HG03520 (cell line): ENCODE measurements around the gene CEMIP.

Source experiments
- ATAC-seq: cut with Tn5 transposase; IDR thresholded peaks from one replicate; pipeline ENCODE4 v1.9.1; 2021; ENCODE audit warnings: mild to moderate bottlenecking, moderate library complexity; ENCODE audit not compliant: unreplicated experiment

Gene CEMIP

DNA sequence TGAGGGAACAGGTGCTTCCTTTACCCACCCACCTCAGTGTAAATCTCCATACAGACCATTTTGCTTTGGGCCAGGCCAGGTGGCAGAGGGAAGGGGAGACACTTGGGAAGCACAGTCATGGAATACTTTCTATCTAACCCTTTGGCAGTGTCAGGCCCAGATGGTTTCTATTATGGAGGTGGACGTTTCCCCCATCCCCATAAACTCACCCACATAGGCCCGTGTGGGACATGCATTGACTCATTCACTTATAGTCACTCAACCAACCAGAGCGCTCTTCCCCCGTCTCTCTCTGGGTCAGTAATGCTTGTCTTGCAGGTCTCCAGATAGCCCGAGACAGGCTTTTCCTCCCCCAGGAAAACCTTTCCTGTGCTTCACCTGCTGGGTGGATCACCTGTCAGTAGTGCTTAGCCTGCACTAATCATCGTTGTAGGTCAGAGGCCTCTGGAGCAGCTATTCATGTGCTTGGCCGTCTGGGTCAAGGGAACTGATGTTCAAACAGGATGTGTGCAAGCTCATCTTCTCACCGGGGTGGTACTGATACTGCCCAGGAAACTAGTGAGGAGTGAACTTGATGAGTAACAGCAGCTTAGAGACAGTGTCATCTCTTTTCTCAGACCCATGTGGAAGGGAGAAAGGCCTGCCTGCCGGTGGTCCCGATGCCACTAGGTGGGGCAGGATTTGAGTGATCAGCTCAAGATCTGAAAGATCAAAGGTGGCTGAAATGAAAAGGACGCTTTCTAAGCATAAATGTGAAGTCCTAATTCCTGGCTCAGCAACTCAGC, 67.1 kb downstream of the CEMIP start:
- no peak for ATAC-seq

DNA sequence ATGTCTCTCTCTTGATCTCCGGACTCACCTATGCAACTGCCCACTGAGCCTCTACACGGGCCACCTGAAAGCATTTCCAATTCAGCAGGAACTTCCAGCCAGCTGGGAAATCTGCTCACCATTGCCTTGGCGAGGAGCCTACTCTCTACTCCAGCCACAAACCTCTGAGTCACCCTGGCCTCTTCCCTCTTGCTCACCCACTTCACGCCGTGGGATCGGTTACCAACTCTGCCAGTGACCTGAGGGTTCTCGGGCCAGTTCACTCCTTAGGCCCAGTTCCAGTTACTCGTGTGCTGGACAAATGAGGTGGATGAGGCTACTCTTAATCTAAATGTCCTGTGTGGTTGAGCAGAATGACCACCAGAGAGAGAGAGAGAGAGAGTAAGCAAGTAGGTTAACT, 70.1 kb downstream of the CEMIP start:
- ATAC-seq, result no peak

GRCh38 chr15:80850941-80851451, 71.8 kb downstream of the CEMIP start:
- no peak for ATAC-seq

DNA sequence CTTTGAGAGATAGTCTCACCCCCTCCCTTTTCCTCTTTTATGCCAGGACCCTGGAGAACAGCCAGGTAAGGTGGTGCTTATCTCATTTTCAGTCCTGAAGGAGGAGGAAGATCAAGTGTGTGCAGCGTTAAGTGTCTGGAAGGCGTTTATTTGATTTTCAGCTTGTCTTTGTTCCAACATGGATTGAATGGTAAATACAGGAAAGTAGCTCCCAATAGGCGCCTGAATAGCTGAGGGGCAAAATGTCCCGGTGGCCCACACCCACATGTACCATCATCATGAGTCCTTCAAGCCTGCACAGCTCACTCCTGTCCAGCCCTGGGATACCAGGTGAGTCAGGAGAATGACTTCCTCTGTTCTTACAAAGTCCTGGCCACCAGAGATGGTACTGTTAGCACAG, 73.5 kb downstream of the CEMIP start:
- ATAC-seq, result no peak

DNA sequence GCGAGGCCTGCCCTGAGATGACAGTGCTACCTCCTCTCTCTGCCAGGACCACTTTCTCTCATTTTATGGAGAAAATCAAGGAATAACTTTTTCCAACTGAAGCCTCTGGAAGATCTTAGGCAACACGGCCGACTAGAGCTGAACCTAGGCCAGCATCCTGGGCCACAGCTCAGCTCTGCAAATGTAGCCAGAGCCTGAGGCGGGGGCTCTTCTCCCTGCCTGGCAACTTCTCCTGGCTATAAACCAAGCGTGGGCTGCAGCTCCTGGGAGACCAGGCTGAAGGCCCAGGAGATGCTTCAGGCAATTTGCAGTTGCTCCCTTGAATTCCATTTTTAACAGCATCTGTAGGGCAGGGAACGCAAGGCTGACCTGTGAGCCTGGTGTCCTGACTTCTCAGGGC, 74.9 kb downstream of the CEMIP start:
- no peak for ATAC-seq

DNA sequence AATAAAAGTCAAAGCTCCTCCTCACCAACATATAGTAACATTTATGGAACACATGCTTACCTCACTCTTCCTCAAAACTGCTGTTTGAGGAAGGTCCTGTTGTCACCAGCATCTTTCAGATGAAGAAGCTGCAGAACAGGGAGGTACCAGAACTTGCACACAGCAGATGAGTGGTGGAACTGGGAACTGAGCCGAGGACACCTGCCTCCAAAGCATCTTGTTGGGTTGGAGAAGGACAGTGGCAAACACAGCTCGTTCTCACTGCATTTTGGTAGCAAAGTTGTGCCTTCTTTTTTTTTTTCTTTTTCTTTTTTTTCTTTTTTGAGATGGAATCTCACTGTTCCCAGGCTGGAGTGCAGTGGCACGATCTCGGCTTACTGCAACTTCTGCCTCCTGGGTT, 76.0 kb downstream of the CEMIP start:
- ATAC-seq, result no peak

DNA sequence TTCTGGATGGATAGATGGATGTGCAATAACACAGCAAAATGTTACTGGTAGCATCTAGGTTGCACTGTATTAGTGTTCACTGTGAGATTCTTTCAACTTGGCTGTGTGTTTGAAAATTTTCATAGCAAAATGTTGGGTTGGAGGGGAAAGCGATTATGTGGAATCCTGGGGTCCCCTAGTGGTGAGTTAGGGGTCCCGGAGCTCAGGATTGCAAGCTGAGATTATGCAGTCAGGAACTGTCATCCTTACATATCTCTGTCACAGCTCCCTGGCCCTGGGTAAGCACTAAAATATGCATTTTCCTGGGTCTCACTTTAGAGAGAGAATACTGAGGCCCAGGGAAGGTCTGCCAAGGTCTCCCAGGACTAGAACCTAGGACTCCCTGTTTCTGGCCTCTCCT, 77.2 kb downstream of the CEMIP start:
- ATAC-seq, result no peak

GRCh38 chr15:80856809-80857377, 77.7 kb downstream of the CEMIP start:
- no peak for ATAC-seq

- ATAC-seq, result no peak
These were observed 82.6 kb downstream of the CEMIP start for GRCh38 chr15:80861731-80862170.

GRCh38 chr15:80864666-80865065, 85.5 kb downstream of the CEMIP start:
- ATAC-seq, result no peak

DNA sequence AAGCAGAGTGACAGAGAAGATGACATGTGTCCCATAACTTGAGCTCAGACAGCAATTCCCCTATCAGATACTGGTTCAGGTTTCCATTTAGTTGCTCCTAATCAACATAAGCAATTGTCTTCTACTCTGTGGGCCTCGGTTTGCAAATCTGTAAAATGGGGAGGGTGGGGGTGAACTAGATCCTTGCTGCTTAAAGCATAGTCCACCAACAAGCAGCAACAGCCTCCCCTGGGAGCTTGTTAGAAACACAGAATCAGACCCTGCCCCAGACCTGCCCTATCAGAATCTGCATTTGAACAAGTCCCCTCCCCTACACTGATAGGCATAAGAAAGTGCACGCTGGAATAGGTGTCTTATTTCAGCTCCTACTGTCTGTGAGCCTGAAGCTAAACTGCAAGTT, 87.8 kb downstream of the CEMIP start:
- no peak for ATAC-seq

DNA sequence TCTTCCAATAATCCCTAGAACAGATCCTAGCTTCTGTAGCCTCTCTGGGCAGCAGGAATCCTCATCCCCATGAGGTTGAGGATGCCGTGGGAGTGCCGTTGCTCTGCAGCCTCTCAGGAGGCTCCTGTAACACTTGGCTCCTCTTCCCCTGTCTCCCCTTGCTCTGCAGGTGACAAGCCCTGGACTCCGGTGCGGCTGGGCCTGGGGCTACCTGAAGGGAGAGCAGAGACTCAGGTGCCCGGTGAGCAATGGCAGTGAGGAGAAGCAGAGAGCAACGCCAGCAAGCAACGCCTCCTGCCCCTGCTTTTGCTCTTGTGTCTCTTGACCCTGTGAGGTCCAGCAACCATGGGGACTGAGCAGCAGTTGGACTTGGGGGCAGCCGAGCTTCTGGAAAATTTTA, 91.2 kb downstream of the CEMIP start:
- no peak for ATAC-seq

- ATAC-seq, result no peak
These were observed 91.7 kb downstream of the CEMIP start for GRCh38 chr15:80870893-80871292.

GRCh38 chr15:80871858-80872257, 92.7 kb downstream of the CEMIP start:
- ATAC-seq, result no peak

GRCh38 chr15:80873366-80873952, 94.3 kb downstream of the CEMIP start:
- ATAC-seq, result no peak

DNA sequence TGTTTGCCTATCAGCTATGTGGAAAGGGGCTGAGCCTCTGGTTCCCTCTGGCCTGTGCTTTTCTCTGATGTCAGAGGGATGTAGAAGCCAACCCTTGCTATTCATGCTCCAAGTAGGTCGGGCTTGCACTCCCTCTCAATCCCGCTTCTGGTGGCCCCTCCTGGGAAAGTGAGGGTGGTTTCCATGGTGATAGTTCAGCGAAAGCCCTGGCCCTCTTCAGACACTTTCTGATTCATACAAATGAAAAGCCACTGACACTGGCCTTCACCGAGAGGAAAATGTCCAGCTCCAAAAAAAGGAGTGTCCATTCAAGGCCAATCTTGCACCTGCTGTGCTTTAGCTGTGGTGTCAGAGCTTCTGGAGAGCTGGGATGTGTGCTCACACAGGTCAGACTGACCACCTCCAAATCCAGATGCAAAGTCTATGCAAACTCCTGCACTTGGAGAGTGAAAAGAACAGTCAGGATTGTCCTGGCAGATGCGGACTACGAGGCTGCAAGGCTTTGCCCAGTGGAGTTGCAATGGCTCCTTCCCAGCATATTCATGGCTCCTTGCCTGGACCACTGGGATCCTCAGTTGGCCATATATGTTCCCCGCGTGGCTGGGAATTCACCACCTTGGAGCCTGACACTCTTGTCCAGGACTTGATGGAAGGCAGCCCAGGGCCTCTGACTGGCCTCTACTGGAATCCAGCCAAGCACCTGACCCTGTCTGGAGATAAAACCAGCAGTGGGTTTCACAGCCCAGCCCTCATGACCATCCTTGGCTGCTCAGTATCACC, 96.6 kb downstream of the CEMIP start:
- no peak for ATAC-seq

GRCh38 chr15:80876348-80876674, 97.1 kb downstream of the CEMIP start:
- ATAC-seq, result no peak

DNA sequence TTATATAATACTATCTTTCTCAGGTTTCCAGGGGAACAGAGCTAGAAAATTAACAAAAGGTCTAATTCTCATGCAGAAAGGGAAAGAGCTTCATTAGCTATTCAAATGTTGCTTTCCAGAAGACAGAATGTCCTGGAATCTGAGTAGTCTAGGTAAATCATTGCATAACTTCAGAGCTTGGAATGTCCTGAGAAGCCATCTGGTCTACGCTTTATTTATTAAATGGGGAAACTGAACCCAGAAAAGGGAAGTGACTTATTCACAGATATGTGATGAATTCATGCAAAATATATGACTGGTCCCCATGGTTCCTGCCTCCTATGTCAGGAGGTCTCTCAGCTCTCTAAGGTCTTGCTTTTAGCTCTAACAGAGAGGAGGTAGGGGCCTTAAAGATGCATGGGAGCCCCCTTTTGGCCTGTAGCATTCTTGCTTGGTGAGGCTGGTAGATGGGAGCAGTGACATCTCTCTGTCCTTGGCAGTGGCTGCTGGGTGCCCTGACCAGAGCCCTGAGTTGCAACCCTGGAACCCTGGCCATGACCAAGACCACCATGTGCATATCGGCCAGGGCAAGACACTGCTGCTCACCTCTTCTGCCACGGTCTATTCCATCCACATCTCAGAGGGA, 99.2 kb downstream of the CEMIP start:
- no peak for ATAC-seq

DNA sequence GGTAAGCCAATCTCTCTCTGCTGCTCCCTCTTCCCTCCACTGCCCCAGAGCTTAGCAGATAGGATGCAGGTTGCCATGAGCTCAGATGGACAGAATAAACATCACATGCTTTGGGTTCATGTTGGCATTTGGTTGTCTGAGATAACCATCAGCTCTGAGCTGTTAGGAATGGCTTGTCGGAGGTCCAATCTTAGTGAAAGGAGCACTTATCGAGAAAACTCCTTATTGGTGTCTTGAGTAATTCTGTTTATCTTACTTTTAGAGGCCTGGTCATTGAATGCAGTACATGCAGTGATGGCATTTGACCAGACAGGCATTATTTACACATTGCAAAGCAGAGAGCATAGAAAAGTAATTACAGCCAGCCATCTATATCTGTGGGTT, 99.7 kb downstream of the CEMIP start:
- ATAC-seq, result no peak

DNA sequence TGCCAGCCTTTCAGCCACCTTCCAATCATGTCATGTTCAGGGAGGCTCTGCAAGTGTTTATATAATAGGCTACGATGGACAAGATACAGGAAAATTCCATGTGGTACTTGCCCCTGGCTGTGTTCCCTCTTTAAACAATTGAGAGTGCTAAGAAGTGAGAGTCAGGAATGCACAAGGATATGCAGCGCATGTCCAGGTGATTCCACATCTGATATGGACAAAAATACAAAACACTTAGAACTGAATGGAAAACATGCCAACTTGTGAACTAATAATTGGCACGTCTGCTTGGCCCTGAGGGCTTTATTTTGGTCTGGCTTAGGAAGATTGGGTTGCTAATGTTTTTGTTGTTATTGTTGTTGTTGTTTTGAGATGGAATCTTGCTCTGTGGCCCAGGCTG, 100.9 kb downstream of the CEMIP start:
- ATAC-seq, result no peak

DNA sequence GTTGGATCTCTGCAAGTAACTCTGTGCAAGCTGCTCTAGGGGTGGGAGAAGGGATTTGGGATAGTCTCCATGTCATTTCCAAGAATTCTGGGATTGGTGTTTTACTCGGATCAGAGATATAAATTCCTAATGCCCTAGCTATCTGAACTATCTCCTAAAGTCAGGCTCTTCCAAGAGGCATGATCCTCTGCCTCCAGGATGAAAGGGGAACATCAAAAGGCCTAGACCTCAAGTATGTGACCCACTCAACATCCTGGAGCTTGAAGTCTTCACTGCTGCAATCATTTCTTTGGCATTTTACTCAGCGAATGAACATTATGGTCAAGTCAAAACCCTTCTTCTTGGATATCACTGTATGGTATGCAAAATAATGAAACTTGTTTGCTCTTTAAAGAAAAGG, 104.5 kb downstream of the CEMIP start:
- no peak for ATAC-seq
